ENCODE measurements around the gene GZF1. TPM values are rescaled to one million over a fixed set of nuclear protein-coding genes. Genes with fewer than 3 reads are reported as not detected.

The GZF1 gene
- total RNA-seq, 1 experiment from 2014 or later = 17.0 TPM

DNA sequence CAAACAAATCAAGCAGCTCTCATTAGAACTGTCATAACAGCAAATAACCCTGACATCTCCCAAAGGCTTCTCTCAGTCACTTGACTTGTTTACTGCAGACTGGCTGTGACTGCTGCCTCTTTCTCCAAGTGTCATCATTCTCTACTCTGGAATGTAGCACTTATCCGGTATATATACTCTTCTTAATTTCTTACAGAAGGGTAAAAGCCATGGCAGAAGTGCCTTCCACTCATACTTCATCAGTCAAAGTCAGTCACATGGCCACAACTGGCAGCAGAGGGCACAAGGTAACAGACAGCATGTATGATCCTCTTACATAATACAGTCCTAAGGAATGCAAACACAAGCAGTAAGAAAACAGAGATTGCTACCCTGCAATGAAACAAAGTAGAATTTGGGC lies 50.0 kb downstream of the GZF1 start:
- no CpG with 5 or more reads among the region's 1 CpG for WGBS (ENCODE audit: extremely low coverage, insufficient read length, low lambda C conversion rate)
- H3K9me3 Mint-ChIP-seq = no peaks in the 10 kb centered on the region
- H2BK5ac ChIP-seq (ENCODE audit: insufficient read length, low read length) = no peak overlapping the region

More for the DNA sequence above, 50.0 kb downstream of the GZF1 start:
- H3K56ac ChIP-seq (ENCODE audit: insufficient read length, low read depth, low read length) = no peak overlapping the region
- TF ChIP-seq, protein P1, sequence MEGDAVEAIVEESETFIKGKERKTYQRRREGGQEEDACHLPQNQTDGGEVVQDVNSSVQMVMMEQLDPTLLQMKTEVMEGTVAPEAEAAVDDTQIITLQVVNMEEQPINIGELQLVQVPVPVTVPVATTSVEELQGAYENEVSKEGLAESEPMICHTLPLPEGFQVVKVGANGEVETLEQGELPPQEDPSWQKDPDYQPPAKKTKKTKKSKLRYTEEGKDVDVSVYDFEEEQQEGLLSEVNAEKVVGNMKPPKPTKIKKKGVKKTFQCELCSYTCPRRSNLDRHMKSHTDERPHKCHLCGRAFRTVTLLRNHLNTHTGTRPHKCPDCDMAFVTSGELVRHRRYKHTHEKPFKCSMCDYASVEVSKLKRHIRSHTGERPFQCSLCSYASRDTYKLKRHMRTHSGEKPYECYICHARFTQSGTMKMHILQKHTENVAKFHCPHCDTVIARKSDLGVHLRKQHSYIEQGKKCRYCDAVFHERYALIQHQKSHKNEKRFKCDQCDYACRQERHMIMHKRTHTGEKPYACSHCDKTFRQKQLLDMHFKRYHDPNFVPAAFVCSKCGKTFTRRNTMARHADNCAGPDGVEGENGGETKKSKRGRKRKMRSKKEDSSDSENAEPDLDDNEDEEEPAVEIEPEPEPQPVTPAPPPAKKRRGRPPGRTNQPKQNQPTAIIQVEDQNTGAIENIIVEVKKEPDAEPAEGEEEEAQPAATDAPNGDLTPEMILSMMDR (conservative IDR thresholded peaks at IDR 0.05) = no peak
- no peak overlapping the region for H3K4me2 ChIP-seq (ENCODE audit: insufficient read depth, insufficient read length, low read length)
- H2BK12ac ChIP-seq (ENCODE audit: insufficient read length, low read depth, low read length) = no peak overlapping the region
- no peaks in the 10 kb centered on the region for H3K27me3 Mint-ChIP-seq (ENCODE audit: low read depth)
- no peak overlapping the region for H2AFZ ChIP-seq (ENCODE audit: low read length)
- H3K4me1 Mint-ChIP-seq = peaks cover 6 to 17% of the 10 kb centered on the region in 2 experiments
- H2BK15ac ChIP-seq (ENCODE audit: low read depth, low read length) = no peak overlapping the region
- H2AK5ac ChIP-seq (ENCODE audit: insufficient read length, low read length) = no peak overlapping the region
- H4K5ac ChIP-seq (ENCODE audit: insufficient read length, low read depth, low read length) = no peak overlapping the region
- no peak overlapping the region for H3K9ac ChIP-seq (ENCODE audit: extremely low read depth, insufficient read length, low read length)
- no peak overlapping the region for H2BK120ac ChIP-seq (ENCODE audit: low read depth, low read length, poor library complexity, severe bottlenecking)
- no peaks in the 10 kb centered on the region for H3K23me2 ChIP-seq (ENCODE audit: insufficient read length, low read depth, low read length, poor library complexity, severe bottlenecking)
- H3K79me1 ChIP-seq (ENCODE audit: insufficient read depth, low read depth, low read length, poor library complexity, severe bottlenecking) = peaks cover 8% of the 10 kb centered on the region
- H4K8ac ChIP-seq (replicated peaks; ENCODE audit: insufficient read length, low read depth, low read length) = no peak overlapping the region
- H3K4ac ChIP-seq (ENCODE audit: low read depth, low read length) = no peak overlapping the region
- DNase-seq = no peak
- H3K27ac Mint-ChIP-seq = no peak overlapping the region; a peak in 1 of 7 replicates
- no peaks in the 10 kb centered on the region for H3K27me3 ChIP-seq (ENCODE audit: insufficient read depth, low read length)
- no peaks in the 10 kb centered on the region for H3K9me3 ChIP-seq (ENCODE audit: control insufficient read depth, low read depth, low read length)
- H3K36me3 Mint-ChIP-seq (ENCODE audit: insufficient read depth in 1 of 3, low read depth in 3 of 3) = peaks cover 0 to 6% (median 0%) of the 10 kb centered on the region in 3 experiments; a peak in 3 of 7 replicates
- no peak overlapping the region for H3K27ac ChIP-seq (ENCODE audit: insufficient read length, low read depth, low read length)
- no peak overlapping the region for H3T11ph ChIP-seq (ENCODE audit: low read length)
- H3K4me3 Mint-ChIP-seq = no peak overlapping the region
- no peak overlapping the region for H4K91ac ChIP-seq (ENCODE audit: insufficient read length, low read depth, low read length)
- no peak overlapping the region for H3K18ac ChIP-seq (ENCODE audit: insufficient read length, low read depth, low read length)
- no peak overlapping the region for H3K23ac ChIP-seq (ENCODE audit: insufficient read length, low read depth, low read length)
- H3K14ac ChIP-seq (ENCODE audit: insufficient read depth, low read length) = no peak overlapping the region
- H4K20me1 ChIP-seq (ENCODE audit: control insufficient read depth, insufficient read depth, insufficient read length) = no peaks in the 10 kb centered on the region
- no peak overlapping the region for H2BK20ac ChIP-seq (ENCODE audit: low read depth, low read length, poor library complexity, severe bottlenecking)
- H3K4me1 ChIP-seq (ENCODE audit: insufficient read depth, low read length) = no peaks in the 10 kb centered on the region; the same call in 1 of the 2 replicates
- H3K79me2 ChIP-seq (ENCODE audit: insufficient read depth, low read length) = peaks cover 16% of the 10 kb centered on the region; the same call in 1 of the 2 replicates
